ENCODE results near the gene DZIP1.

DNA sequence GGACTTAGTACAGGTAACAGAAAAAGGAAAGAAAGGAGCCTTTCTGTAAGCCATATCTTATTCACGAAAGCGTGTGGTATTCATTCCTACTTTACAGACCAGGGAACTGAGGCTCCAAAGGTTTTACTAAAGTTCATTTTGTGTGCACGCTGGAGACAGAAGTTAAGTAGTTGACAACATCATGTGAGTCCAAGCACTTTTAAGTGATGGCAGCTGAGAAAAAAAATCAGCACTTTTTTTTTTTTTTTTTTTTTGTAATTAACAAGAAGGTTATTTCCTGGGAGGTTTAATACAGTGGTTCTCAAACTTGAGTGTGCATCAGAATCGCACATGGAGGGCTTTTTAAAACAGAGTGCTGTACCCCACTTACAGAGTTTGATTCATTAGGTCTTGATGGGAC, 34.5 kb upstream of the DZIP1 start:
- TF ChIP-seq POLR2AphosphoS5 (IDR thresholded peaks at IDR 0.05; ENCODE audit: low read depth, low read length), result no peak
- TF ChIP-seq, protein P1, sequence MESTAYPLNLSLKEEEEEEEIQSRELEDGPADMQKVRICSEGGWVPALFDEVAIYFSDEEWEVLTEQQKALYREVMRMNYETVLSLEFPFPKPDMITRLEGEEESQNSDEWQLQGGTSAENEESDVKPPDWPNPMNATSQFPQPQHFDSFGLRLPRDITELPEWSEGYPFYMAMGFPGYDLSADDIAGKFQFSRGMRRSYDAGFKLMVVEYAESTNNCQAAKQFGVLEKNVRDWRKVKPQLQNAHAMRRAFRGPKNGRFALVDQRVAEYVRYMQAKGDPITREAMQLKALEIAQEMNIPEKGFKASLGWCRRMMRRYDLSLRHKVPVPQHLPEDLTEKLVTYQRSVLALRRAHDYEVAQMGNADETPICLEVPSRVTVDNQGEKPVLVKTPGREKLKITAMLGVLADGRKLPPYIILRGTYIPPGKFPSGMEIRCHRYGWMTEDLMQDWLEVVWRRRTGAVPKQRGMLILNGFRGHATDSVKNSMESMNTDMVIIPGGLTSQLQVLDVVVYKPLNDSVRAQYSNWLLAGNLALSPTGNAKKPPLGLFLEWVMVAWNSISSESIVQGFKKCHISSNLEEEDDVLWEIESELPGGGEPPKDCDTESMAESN (CRISPR knock-in tag; conservative IDR thresholded peaks at IDR 0.05), result no peak
- TF ChIP-seq, protein P2, sequence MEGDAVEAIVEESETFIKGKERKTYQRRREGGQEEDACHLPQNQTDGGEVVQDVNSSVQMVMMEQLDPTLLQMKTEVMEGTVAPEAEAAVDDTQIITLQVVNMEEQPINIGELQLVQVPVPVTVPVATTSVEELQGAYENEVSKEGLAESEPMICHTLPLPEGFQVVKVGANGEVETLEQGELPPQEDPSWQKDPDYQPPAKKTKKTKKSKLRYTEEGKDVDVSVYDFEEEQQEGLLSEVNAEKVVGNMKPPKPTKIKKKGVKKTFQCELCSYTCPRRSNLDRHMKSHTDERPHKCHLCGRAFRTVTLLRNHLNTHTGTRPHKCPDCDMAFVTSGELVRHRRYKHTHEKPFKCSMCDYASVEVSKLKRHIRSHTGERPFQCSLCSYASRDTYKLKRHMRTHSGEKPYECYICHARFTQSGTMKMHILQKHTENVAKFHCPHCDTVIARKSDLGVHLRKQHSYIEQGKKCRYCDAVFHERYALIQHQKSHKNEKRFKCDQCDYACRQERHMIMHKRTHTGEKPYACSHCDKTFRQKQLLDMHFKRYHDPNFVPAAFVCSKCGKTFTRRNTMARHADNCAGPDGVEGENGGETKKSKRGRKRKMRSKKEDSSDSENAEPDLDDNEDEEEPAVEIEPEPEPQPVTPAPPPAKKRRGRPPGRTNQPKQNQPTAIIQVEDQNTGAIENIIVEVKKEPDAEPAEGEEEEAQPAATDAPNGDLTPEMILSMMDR (CRISPR knock-in tag; IDR thresholded peaks at IDR 0.05), result no peak

All from HepG2 (cell line).